Measurements from ENCODE around the gene E4F1. TPM values are rescaled to one million over a fixed set of nuclear protein-coding genes. Genes with fewer than 3 reads are reported as not detected.

Gene E4F1
- total and polyA plus RNA-seq, 2 of the 13 experiments (the other 11 are each of a cell fraction or from before 2014, with no cell fraction given) = 13.8 to 19.5 TPM

GRCh38 chr16:2205967-2206313 lies 17.5 kb upstream of the E4F1 start (continued):
- TF ChIP-seq, protein P1, sequence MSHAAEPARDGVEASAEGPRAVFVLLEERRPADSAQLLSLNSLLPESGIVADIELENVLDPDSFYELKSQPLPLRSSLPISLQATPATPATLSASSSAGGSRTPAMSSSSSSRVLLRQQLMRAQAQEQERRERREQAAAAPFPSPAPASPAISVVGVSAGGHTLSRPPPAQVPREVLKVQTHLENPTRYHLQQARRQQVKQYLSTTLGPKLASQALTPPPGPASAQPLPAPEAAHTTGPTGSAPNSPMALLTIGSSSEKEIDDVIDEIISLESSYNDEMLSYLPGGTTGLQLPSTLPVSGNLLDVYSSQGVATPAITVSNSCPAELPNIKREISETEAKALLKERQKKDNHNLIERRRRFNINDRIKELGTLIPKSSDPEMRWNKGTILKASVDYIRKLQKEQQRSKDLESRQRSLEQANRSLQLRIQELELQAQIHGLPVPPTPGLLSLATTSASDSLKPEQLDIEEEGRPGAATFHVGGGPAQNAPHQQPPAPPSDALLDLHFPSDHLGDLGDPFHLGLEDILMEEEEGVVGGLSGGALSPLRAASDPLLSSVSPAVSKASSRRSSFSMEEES (CRISPR knock-in tag; IDR thresholded peaks at IDR 0.05) = no peak
- no peak for TF ChIP-seq ZNF317 (CRISPR knock-in tag; IDR thresholded peaks at IDR 0.05)
- no peak for TF ChIP-seq ZNF24 (IDR thresholded peaks at IDR 0.05)
- TF ChIP-seq YEATS2 (CRISPR knock-in tag; IDR thresholded peaks at IDR 0.05; ENCODE audit: borderline replicate concordance) = no peak
- TF ChIP-seq ARHGAP35 (CRISPR knock-in tag; IDR thresholded peaks at IDR 0.05; ENCODE audit: borderline replicate concordance) = no peak
- TF ChIP-seq POGZ (CRISPR knock-in tag; IDR thresholded peaks at IDR 0.05) = no peak
- TF ChIP-seq XBP1 (CRISPR knock-in tag; IDR thresholded peaks at IDR 0.05) = no peak
- no peak for TF ChIP-seq SNAPC2 (CRISPR knock-in tag; IDR thresholded peaks at IDR 0.05)
- no peak for TF ChIP-seq ZNF589 (CRISPR knock-in tag; conservative IDR thresholded peaks at IDR 0.05)
- no peak for TF ChIP-seq ELF4 (CRISPR knock-in tag; IDR thresholded peaks at IDR 0.05; ENCODE audit: borderline replicate concordance)
- no peak for TF ChIP-seq MED13 (CRISPR knock-in tag; IDR thresholded peaks at IDR 0.05)
- TF ChIP-seq PRPF4 (IDR thresholded peaks at IDR 0.05; ENCODE audit: low read depth, low read length, poor library complexity, severe bottlenecking) = no peak
- TF ChIP-seq NRL (CRISPR knock-in tag; IDR thresholded peaks at IDR 0.05; ENCODE audit: borderline replicate concordance) = no peak
- TF ChIP-seq MBNL3 (CRISPR knock-in tag; conservative IDR thresholded peaks at IDR 0.05) = no peak
- no peak for TF ChIP-seq ZNF629 (CRISPR knock-in tag; conservative IDR thresholded peaks at IDR 0.05)
- TF ChIP-seq, protein P2, sequence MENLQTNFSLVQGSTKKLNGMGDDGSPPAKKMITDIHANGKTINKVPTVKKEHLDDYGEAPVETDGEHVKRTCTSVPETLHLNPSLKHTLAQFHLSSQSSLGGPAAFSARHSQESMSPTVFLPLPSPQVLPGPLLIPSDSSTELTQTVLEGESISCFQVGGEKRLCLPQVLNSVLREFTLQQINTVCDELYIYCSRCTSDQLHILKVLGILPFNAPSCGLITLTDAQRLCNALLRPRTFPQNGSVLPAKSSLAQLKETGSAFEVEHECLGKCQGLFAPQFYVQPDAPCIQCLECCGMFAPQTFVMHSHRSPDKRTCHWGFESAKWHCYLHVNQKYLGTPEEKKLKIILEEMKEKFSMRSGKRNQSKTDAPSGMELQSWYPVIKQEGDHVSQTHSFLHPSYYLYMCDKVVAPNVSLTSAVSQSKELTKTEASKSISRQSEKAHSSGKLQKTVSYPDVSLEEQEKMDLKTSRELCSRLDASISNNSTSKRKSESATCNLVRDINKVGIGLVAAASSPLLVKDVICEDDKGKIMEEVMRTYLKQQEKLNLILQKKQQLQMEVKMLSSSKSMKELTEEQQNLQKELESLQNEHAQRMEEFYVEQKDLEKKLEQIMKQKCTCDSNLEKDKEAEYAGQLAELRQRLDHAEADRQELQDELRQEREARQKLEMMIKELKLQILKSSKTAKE (CRISPR knock-in tag; IDR thresholded peaks at IDR 0.05; ENCODE audit: borderline replicate concordance) = no peak
- no peak for TF ChIP-seq RARG (CRISPR knock-in tag; IDR thresholded peaks at IDR 0.05; ENCODE audit: low read depth)
- no peak for TF ChIP-seq ZNF563 (CRISPR knock-in tag; IDR thresholded peaks at IDR 0.05)
- no peak for TF ChIP-seq KLF16 (CRISPR knock-in tag; IDR thresholded peaks at IDR 0.05)
- TF ChIP-seq ZNF776 (CRISPR knock-in tag; IDR thresholded peaks at IDR 0.05) = no peak
- TF ChIP-seq, protein P3, sequence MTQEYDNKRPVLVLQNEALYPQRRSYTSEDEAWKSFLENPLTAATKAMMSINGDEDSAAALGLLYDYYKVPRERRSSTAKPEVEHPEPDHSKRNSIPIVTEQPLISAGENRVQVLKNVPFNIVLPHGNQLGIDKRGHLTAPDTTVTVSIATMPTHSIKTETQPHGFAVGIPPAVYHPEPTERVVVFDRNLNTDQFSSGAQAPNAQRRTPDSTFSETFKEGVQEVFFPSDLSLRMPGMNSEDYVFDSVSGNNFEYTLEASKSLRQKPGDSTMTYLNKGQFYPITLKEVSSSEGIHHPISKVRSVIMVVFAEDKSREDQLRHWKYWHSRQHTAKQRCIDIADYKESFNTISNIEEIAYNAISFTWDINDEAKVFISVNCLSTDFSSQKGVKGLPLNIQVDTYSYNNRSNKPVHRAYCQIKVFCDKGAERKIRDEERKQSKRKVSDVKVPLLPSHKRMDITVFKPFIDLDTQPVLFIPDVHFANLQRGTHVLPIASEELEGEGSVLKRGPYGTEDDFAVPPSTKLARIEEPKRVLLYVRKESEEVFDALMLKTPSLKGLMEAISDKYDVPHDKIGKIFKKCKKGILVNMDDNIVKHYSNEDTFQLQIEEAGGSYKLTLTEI (CRISPR knock-in tag; conservative IDR thresholded peaks at IDR 0.05) = no peak
